Caco-2 (cell line): ENCODE data around the gene LSMEM2. TPM values are rescaled to one million over a fixed set of nuclear protein-coding genes. Genes with fewer than 3 reads are reported as not detected.

Experiments
- BruUV-seq: library from RNA; stranded (reverse); fragments of 400-500 nt; replicated peaks from 2 replicates; lab custom pipeline; 2021; lab: Mats Ljungman, UMichigan
- CTCF ChIA-PET: fragments of 300-600 bp; sonication (Branson Sonifier 250); formaldehyde crosslinking; loops from one replicate; lab custom pipeline; 2022; ENCODE audit warnings: antibody characterized with exemption; lab: Charles Lee
- POLR2A ChIA-PET: fragments of 300-600 bp; sonication (Branson Sonifier 250); formaldehyde crosslinking; loops from one replicate; lab custom pipeline; 2022; ENCODE audit warnings: antibody characterized with exemption; lab: Charles Lee
- DNase-seq, 2 experiments: peaks; one replicate each; pipeline versions ENCODE4 v3.0.0 to v3.0.0-alpha.2; 2020 to 2022
- H3K27me3 ChIP-seq: replicated peaks from 2 replicates; pipeline ENCODE4 v1.6.0; 2011; ENCODE audit warnings: low read length; ENCODE audit not compliant: control insufficient read depth, insufficient read depth
- H3K36me3 ChIP-seq: 2 replicates; pipeline ENCODE4 v1.5.1; 2011; ENCODE audit warnings: low read length; ENCODE audit not compliant: control insufficient read depth, insufficient read depth
- H3K4me1 ChIP-seq: fragments of 250-450 bp; sonication (Bioruptor Pico); 2 replicates; pipeline ENCODE4 v1.5.1; 2020; ENCODE audit warnings: mild to moderate bottlenecking
- H3K4me3 ChIP-seq: 2 replicates; pipeline ENCODE4 v1.5.1; 2011; ENCODE audit warnings: low read depth, mild to moderate bottlenecking, control low read depth, low read length
- H3K9me3 ChIP-seq: fragments of 250-450 bp; sonication (Bioruptor Pico); 2 replicates; pipeline ENCODE4 v1.5.1; 2020; ENCODE audit warnings: mild to moderate bottlenecking, moderate library complexity
- H3K27ac Mint-ChIP-seq: one replicate; pipeline ENCODE4 v1.8.0; 2022; ENCODE audit warnings: mixed read lengths; ENCODE audit not compliant: unreplicated experiment
- H3K27me3 Mint-ChIP-seq: one replicate; pipeline ENCODE4 v1.8.0; 2022; ENCODE audit warnings: mixed read lengths; ENCODE audit not compliant: insufficient read depth, unreplicated experiment
- H3K36me3 Mint-ChIP-seq: one replicate; pipeline ENCODE4 v1.8.0; 2022; ENCODE audit warnings: mild to moderate bottlenecking, mixed read lengths; ENCODE audit not compliant: insufficient read depth, unreplicated experiment
- H3K4me1 Mint-ChIP-seq: one replicate; pipeline ENCODE4 v1.8.0; 2022; ENCODE audit warnings: low read depth, mixed read lengths; ENCODE audit not compliant: unreplicated experiment
- H3K4me3 Mint-ChIP-seq: one replicate; pipeline ENCODE4 v1.8.0; 2022; ENCODE audit warnings: mild to moderate bottlenecking, moderate library complexity, mixed read lengths; ENCODE audit not compliant: unreplicated experiment
- H3K9me3 Mint-ChIP-seq: one replicate; pipeline ENCODE4 v1.8.0; 2022; ENCODE audit warnings: mixed read lengths; ENCODE audit not compliant: unreplicated experiment
- intact Hi-C: fragments of 100-400 bp; cut with micrococcal nuclease; formaldehyde crosslinking; loops from one replicate; pipeline ENCODE4 v1.10.0; 2022; ENCODE audit not compliant: unreplicated experiment
- total RNA-seq: library from RNA; stranded (reverse); gene quantifications from 2 replicates; pipeline ENCODE4 v1.2.3, GENCODE V29; 2022
- TF ChIP-seq, protein P1 (sequence below), 2 experiments: fragments of 200-600 bp in 1 of 2; IDR thresholded peaks; 1 replicate in 1 of 2; 2 replicates in 1 of 2; pipeline versions ENCODE4 v1.5.1 to v1.8.0; 2011 to 2022; ENCODE audit warnings: antibody characterized with exemption in 1 of 2, control low read depth in 1 of 2, inconsistent platforms in 1 of 2, low read depth in 1 of 2, low read length in 1 of 2, mild to moderate bottlenecking in 1 of 2, moderate library complexity in 1 of 2; ENCODE audit not compliant: insufficient read depth in 1 of 2, severe bottlenecking in 1 of 2, unreplicated experiment in 1 of 2

Gene LSMEM2
- total RNA-seq, 1 experiment from 2014 or later: not detected

DNA sequence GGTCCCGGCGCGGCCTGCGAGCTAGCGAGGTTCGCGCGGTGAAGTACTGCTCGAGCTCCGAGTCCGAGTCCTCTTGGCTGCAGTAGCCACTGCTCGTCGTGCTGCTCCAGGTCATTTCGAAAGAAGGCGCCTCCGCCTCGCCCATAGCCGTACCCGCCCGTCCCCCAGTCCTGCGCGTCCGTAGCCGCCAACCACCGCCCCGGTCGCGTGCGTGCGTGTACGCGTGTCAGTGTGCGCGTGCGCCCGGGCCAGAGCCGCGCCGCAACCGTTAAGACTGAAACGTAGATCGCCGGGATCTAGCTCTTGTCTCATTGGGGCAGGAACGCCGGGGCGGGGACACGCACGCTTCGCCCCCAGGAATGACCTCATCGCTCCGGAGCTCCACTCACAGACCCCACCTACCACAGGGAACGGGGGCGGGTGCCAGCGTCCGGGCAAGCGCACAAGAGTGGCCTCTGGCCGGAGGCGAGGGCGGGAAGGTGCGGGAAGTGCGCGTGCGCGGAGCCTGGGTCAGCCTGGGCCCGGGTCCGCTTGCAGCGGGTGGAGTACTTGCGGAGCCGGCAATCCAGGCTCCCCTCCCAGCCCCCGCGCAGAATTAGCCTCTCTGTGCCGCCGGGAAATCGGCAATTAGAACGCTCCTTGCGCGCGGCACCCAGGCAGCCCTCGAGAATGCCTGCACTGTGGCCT is 58.4 kb downstream of the LSMEM2 start:
- ChIA-PET POLR2A (interaction anchor here (0.6 to 2.7 kb wide), 23 partner anchors 8 to 1377 kb away, joined by 3 to 57 read pairs (median 4); partner anchors contain the start of genes C3orf18, CISH, CYB561D2 and GNAI2), CTCF (interaction anchor here (0.6 to 2.4 kb wide), 17 partner anchors 8 to 205 kb away, joined by 3 to 27 read pairs (median 4); partner anchors contain the start of genes CYB561D2, GNAI2, HYAL1 and HYAL3)
- DNase-seq: peak; percentile 99
- peaks cover 11% of the 10 kb centered on the region for H3K4me1 Mint-ChIP-seq
- H3K36me3 ChIP-seq: 0 out of 2 replicates have a peak, but pooled peaks cover 3% of the 10 kb centered on the region
- peaks cover 50% of the 10 kb centered on the region for H3K36me3 Mint-ChIP-seq
- no peaks in the 10 kb centered on the region for H3K27me3 ChIP-seq
- H3K27me3 Mint-ChIP-seq: no peaks in the 10 kb centered on the region
- peak overlapping the region; percentile 63 for H3K4me3 ChIP-seq
- no TSS peak for BruUV-seq
- H3K9me3 Mint-ChIP-seq: no peaks in the 10 kb centered on the region
- H3K9me3 ChIP-seq: no peaks in the 10 kb centered on the region
- intact Hi-C loops: loop anchor here (1.0 kb wide), 1 partner anchor 9 kb away; the partner anchor contains the start of gene TUSC2
- peaks cover 16% of the 10 kb centered on the region for H3K4me1 ChIP-seq
- H3K27ac Mint-ChIP-seq: peak overlapping the region; percentile 95
- TF ChIP-seq, protein P1, sequence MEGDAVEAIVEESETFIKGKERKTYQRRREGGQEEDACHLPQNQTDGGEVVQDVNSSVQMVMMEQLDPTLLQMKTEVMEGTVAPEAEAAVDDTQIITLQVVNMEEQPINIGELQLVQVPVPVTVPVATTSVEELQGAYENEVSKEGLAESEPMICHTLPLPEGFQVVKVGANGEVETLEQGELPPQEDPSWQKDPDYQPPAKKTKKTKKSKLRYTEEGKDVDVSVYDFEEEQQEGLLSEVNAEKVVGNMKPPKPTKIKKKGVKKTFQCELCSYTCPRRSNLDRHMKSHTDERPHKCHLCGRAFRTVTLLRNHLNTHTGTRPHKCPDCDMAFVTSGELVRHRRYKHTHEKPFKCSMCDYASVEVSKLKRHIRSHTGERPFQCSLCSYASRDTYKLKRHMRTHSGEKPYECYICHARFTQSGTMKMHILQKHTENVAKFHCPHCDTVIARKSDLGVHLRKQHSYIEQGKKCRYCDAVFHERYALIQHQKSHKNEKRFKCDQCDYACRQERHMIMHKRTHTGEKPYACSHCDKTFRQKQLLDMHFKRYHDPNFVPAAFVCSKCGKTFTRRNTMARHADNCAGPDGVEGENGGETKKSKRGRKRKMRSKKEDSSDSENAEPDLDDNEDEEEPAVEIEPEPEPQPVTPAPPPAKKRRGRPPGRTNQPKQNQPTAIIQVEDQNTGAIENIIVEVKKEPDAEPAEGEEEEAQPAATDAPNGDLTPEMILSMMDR (IDR thresholded peaks at IDR 0.05; ENCODE audit: insufficient read depth in 1 of 2, low read depth in 1 of 2, low read length in 1 of 2, severe bottlenecking in 1 of 2, unreplicated experiment in 1 of 2): no peak
- H3K4me3 Mint-ChIP-seq: peak overlapping the region; percentile 94

Other genes starting within 250 kb of the LSMEM2 start
- gene RBM5, start 190.2 kb upstream of the LSMEM2 start, total RNA-seq: 145 and 166 TPM in 2 replicates
- gene SEMA3F, start 123.8 kb upstream of the LSMEM2 start, total RNA-seq: 11.3 and 16.5 TPM in 2 replicates
- gene GNAT1, start 87.5 kb upstream of the LSMEM2 start, total RNA-seq: 0.50 TPM in 1 of 2 replicates, not detected in the other
- 11.4 and 16.8 TPM in 2 replicates for gene SLC38A3, start 73.8 kb upstream of the LSMEM2 start, total RNA-seq
- gene GNAI2, start 42.9 kb upstream of the LSMEM2 start, total RNA-seq: 59.3 and 62.0 TPM in 2 replicates
- 19.7 and 21.8 TPM in 2 replicates for gene SEMA3B, start 9.9 kb upstream of the LSMEM2 start, total RNA-seq
- gene IFRD2, start 13.3 kb downstream of the LSMEM2 start, total RNA-seq: 88.0 and 89.5 TPM in 2 replicates
- 5.2 and 6.8 TPM in 2 replicates for gene HYAL3, start 20.3 kb downstream of the LSMEM2 start, total RNA-seq
- gene NAA80, start 20.3 kb downstream of the LSMEM2 start, total RNA-seq: 6.7 and 8.2 TPM in 2 replicates
- gene HYAL1, start 24.5 kb downstream of the LSMEM2 start, total RNA-seq: 2.3 and 2.6 TPM in 2 replicates
- 30.1 and 31.6 TPM in 2 replicates for gene HYAL2, start 43.7 kb downstream of the LSMEM2 start, total RNA-seq
- gene TUSC2, start 49.1 kb downstream of the LSMEM2 start, total RNA-seq: 34.9 and 38.3 TPM in 2 replicates
- gene RASSF1, start 61.7 kb downstream of the LSMEM2 start, total RNA-seq: 26.7 and 28.1 TPM in 2 replicates
- gene ZMYND10, start 66.6 kb downstream of the LSMEM2 start, total RNA-seq: 0.23 and 0.29 TPM in 2 replicates
- 23.7 and 29.8 TPM in 2 replicates for gene NPRL2, start 71.7 kb downstream of the LSMEM2 start, total RNA-seq
- gene CYB561D2, start 71.8 kb downstream of the LSMEM2 start, total RNA-seq: 21.2 and 21.4 TPM in 2 replicates
- 23.9 TPM in 2 replicates for gene TMEM115, start 80.4 kb downstream of the LSMEM2 start, total RNA-seq
- 0.25 and 0.35 TPM in 2 replicates for gene CACNA2D2, start 224.5 kb downstream of the LSMEM2 start, total RNA-seq